Calu3 (cell line): Measurements from ENCODE around the gene ABCB8. TPM values are rescaled to one million over a fixed set of nuclear protein-coding genes. Genes with fewer than 3 reads are reported as not detected.
A peak's percentile ranks its signal among the peaks of the same experiment; 100 is the strongest.

ENCODE experiments used
- BruUV-seq: library from RNA; stranded (reverse); fragments of 400-500 nt; replicated peaks from 2 replicates; lab custom pipeline; 2021; lab: Mats Ljungman, UMichigan
- CTCF ChIA-PET: fragments of 300-600 bp; sonication (Branson Sonifier 250); formaldehyde crosslinking; loops from one replicate; lab custom pipeline; 2022; ENCODE audit warnings: antibody characterized with exemption; lab: Charles Lee
- DNase-seq: peaks from one replicate; pipeline ENCODE4 v3.0.0; 2022
- H3K27ac Mint-ChIP-seq: one replicate; pipeline ENCODE4 v1.8.0; 2022; ENCODE audit warnings: mixed read lengths; ENCODE audit not compliant: unreplicated experiment
- H3K27me3 Mint-ChIP-seq: one replicate; pipeline ENCODE4 v1.8.0; 2022; ENCODE audit warnings: mixed read lengths; ENCODE audit not compliant: unreplicated experiment
- H3K36me3 Mint-ChIP-seq: one replicate; pipeline ENCODE4 v1.8.0; 2022; ENCODE audit warnings: mild to moderate bottlenecking, moderate library complexity, mixed read lengths; ENCODE audit not compliant: insufficient read depth, unreplicated experiment
- H3K4me1 Mint-ChIP-seq: one replicate; pipeline ENCODE4 v1.8.0; 2022; ENCODE audit warnings: mild to moderate bottlenecking, low read depth, mixed read lengths; ENCODE audit not compliant: unreplicated experiment
- H3K4me3 Mint-ChIP-seq: one replicate; pipeline ENCODE4 v1.8.0; 2022; ENCODE audit warnings: mild to moderate bottlenecking, low read depth, moderate library complexity, mixed read lengths; ENCODE audit not compliant: unreplicated experiment
- H3K9me3 Mint-ChIP-seq: one replicate; pipeline ENCODE4 v1.8.0; 2022; ENCODE audit warnings: low read depth, mixed read lengths; ENCODE audit not compliant: unreplicated experiment
- CTCF ChIP-seq: fragments of 200-600 bp; IDR thresholded peaks from one replicate; pipeline ENCODE4 v1.8.0; 2022; ENCODE audit warnings: antibody characterized with exemption; ENCODE audit not compliant: unreplicated experiment
- intact Hi-C: fragments of 100-400 bp; cut with micrococcal nuclease; formaldehyde crosslinking; loops from one replicate; pipeline ENCODE4 v1.10.0; 2022; ENCODE audit not compliant: unreplicated experiment
- total RNA-seq: library from RNA; stranded (reverse); gene quantifications from 2 replicates; pipeline ENCODE4 v1.2.3, GENCODE V29; 2022

ABCB8 gene
- total RNA-seq, 1 experiment from 2014 or later, result 40.2 TPM

GRCh38 chr7:151075978-151076426 lies 47.8 kb downstream of the ABCB8 start:
- Mint-ChIP-seq H3K36me3 (peaks cover 60% of the 10 kb centered on the region), H3K9me3 (no peaks in the 10 kb centered on the region), H3K4me1 (no peaks in the 10 kb centered on the region), H3K27me3 (no peaks in the 10 kb centered on the region), H3K27ac (peak overlapping the region; percentile 72), H3K4me3 (no peak overlapping the region)
- no peak for DNase-seq
- TF ChIP-seq CTCF, result no peak
- CTCF ChIA-PET, result no interaction called here
- BruUV-seq, result TSS peak; percentile 75
- intact Hi-C loops, result no loop called here

- no peak overlapping the region for H3K4me3 Mint-ChIP-seq
- no peak for TF ChIP-seq CTCF
- no peaks in the 10 kb centered on the region for H3K9me3 Mint-ChIP-seq
- BruUV-seq, result no TSS peak
- no peaks in the 10 kb centered on the region for H3K27me3 Mint-ChIP-seq
- intact Hi-C loops, result no loop called here
- peaks cover 61% of the 10 kb centered on the region for H3K36me3 Mint-ChIP-seq
- H3K27ac Mint-ChIP-seq, result no peak overlapping the region
- CTCF ChIA-PET, result no interaction called here
- DNase-seq, result peak; percentile 60
- H3K4me1 Mint-ChIP-seq, result peaks cover 1% of the 10 kb centered on the region
Observed at GRCh38 chr7:151076863-151077704, 48.8 kb downstream of the ABCB8 start.

- intact Hi-C loops, result no loop called here
- Mint-ChIP-seq H3K9me3 (no peaks in the 10 kb centered on the region), H3K36me3 (peaks cover 61% of the 10 kb centered on the region), H3K27ac (no peak overlapping the region), H3K27me3 (no peaks in the 10 kb centered on the region), H3K4me1 (peaks cover 8% of the 10 kb centered on the region), H3K4me3 (no peak overlapping the region)
- CTCF ChIA-PET, result no interaction called here
- no TSS peak for BruUV-seq
- DNase-seq, result no peak
- TF ChIP-seq CTCF, result no peak
Observed at GRCh38 chr7:151077705-151078232, 49.5 kb downstream of the ABCB8 start.

- H3K9me3 Mint-ChIP-seq, result no peaks in the 10 kb centered on the region
- CTCF ChIA-PET, result no interaction called here
- intact Hi-C loops, result no loop called here
- peaks cover 12% of the 10 kb centered on the region for H3K4me1 Mint-ChIP-seq
- BruUV-seq, result no TSS peak
- H3K27me3 Mint-ChIP-seq, result no peaks in the 10 kb centered on the region
- H3K4me3 Mint-ChIP-seq, result peak overlapping the region; percentile 98
- no peak for TF ChIP-seq CTCF
- H3K36me3 Mint-ChIP-seq, result peaks cover 68% of the 10 kb centered on the region
- H3K27ac Mint-ChIP-seq, result no peak overlapping the region
- DNase-seq, result no peak
Observed at GRCh38 chr7:151078233-151079040, 50.2 kb downstream of the ABCB8 start.
